HG03097 (cell line): ENCODE data around the gene CPNE7.

Experiments
- ATAC-seq: cut with Tn5 transposase; IDR thresholded peaks from one replicate; pipeline ENCODE4 v1.9.1; 2021; ENCODE audit not compliant: unreplicated experiment, low FRiP score

Gene CPNE7

DNA sequence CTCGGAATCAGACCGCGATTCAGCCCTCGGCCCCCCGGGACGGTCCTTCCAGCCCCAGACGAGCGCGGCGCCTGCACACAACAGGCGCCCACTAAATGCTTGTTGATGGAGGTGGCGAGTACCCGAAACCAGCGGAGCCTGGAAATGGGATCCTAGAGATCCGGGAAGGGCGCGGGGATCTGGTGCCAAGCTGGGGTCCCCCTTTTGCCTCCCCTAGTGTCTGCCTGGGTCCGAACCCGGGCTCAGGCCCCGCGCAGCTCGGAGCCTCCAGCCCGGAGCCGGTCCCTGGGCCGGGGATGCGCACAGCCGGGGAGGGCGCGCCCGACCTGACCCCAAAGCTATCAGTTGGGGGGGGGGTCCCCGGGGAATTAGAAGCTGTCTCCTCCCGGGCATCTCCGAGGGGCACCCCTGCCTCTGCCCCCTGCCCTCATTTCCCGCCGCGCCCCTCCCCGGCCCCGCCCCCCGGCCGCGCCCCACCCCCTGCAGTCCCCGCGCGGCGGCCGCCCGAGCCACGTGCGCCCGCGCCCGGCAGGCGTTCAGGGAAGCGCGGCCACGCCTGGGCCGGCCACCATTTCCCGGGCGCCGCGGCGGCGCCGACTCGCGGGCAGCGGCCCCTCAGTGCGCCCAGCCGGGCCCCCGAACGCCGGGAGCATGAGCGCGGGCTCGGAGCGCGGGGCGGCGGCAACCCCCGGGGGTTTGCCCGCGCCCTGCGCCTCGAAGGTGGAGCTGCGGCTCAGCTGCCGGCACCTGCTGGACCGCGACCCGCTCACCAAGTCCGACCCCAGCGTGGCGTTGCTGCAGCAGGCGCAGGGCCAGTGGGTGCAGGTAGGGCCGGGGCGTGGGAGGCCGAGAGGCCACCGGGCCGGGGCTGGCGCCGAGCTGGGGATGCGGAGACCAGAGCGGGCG, at the start of gene CPNE7:
TSS of gene CPNE7 (plus strand) at position 512 of the 906 bp plus-strand sequence. CDS start at position 652, 140 bp downstream.
- no peak for ATAC-seq

DNA sequence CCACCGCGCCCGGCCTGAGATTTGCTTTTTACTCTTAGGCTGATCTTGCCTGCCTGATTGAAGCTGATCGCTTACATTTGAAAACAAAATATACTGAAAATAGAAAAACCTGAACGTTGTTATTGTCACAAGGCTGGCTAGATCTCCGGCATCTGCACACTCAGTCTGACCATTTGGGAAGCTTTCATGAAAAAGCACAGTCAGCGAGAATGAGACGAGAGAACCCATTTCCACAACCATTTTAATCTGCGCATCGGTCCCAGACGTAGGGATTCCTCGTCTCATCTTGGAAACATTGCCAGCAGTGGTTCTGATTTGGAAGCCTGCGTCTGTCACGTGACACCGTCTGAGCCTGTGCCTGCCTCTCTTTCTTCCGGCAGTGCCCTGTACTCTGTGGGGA, 46.5 kb upstream of the CPNE7 start:
- ATAC-seq: no peak

DNA sequence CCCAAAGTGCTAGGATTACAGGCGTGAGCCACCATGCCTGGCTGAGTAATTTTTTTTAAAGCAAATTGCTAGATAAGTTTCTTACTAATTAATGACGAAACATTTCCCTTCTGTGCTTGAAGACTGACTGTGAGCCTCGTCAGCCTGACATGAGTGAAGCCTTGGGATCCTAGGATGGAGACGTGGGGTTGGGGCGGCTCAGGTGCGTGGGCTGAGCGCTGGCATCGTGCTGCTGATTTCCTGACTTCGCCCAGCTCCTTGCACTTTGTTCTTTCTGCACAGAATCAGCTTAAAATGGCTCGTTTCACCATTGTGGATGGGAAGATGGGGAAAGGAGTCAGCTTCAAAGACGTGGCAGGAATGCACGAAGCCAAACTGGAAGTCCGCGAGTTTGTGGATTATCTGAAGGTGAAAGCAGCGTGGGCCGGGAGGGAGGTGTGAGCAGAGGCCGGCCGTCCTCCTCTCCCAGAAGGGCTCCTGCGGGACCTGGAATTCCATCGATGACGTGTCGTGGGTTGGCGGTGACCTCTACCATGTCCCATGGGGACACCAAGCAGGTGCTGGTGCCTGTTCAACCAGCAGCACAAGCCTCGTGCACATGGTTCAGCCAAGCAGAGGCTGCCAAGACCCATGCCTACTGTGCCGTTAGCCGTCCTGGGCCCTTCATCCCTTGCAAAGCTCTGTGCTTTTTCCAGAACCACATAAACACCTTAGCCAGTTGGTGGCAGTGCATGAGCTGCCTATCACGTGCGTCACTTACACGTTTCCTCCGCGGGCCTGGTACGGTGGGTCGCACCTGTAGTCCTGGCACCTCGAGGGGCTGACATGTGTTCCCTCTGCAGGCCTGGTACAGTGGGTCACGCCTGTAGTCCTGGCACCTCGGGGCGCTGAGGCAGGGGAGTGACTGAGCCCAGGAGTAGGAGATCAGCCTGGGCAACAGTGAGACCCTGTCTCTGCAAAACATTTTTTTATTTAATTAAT, 44.9 kb upstream of the CPNE7 start:
- ATAC-seq: no peak

DNA sequence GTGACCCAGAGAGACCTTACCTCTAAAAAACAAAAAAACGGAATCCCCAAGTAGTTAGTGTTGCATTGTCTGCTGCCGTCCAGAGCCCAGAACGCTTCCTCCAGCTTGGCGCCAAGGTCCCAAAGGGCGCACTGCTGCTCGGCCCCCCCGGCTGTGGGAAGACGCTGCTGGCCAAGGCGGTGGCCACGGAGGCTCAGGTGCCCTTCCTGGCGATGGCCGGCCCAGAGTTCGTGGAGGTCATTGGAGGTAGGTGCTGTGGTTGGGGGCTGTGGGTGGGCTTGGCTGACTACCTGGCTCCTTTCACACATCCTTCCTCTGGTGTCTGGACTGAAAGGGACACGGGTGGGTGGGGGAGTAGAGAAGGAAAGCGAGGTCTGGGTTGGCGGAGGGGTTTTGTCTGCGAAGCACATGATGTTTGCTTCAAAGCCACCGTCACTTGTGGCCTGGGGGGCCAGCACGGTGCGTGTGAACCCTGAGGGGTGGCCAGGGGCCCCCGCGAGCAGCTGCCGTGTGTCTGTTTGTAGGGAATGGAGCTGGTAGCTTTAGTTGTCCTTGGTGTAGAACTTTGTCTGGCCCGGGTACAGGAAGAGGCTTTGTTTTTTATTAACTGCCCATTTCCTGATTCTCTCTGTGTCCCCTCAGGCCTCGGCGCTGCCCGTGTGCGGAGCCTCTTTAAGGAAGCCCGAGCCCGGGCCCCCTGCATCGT, 43.6 kb upstream of the CPNE7 start:
- no peak for ATAC-seq

DNA sequence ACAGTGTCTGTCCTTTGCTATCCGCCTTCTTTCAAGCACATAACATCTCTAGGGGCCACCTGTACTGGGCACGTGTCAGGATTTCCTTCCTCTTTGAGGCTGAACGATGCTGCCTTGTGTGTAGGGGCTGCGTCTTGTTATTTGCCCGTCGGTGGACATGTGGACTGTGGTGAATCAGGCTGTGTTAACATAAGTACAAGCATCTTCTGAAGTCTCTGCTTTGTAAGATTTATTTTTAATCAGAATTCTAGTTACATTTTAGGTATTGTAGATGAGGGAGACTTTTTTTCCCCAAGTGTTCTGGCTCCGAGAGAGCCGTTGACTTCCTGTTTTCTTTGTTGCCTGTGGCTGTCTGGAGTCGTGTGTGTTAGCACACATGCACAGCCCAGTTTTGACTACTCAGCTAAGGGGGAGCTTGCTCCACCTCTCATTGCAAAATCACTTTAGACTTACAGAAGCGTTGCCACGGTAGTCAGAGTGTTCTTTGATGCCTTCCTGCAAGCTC, 41.3 kb upstream of the CPNE7 start:
- no peak for ATAC-seq

DNA sequence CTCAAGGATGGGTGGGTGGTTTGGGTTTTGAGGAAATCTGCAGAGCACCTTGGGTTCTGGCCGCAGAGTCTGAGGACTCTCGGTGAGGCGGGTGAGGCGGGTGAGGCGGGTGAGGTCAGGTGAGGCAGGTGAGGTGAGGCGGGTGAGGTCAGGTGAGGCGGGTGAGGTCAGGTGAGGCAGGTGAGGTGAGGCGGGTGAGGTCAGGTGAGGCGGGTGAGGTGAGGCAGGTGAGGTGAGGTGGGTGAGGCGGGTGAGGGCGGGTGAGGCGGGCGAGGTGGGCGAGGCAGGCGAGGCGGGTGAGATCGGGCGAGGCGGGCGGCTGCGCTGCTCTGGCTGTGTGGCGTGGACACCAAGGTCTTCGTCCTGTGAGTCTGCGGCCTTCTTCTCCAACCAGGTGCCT, 39.2 kb upstream of the CPNE7 start:
- no peak for ATAC-seq

DNA sequence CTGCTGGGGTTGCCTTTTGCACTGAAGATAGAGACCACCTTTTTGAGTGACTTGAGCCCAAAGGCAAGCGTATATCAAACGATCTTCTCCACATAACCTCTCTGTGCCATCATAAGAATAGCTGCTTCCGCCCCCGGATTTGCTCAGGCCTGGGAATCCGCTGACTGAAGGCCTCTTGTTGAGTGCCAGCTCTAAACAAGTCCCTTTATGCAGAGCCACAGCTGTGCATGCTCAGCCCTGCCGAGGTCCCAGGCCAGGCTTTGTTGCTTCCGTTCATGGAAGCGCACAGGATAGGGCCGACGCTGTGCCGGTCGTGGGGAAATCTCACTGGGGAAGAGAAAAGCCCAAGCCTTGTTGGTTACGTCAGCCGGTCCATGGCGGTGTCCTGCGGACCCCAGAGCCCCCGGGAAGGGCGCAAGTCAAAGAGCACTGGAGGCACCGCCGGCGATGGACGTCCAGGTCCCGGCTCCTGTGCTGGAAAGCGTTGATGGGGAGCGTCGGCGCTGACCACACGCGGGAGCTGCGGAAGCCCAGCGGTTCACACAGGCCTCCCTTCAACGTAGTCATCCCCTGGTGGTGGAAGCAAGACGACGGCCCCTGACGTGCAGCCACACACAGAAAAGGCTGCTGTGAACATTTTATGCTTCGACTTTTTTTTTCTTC, 38.5 kb upstream of the CPNE7 start:
- no peak for ATAC-seq

DNA sequence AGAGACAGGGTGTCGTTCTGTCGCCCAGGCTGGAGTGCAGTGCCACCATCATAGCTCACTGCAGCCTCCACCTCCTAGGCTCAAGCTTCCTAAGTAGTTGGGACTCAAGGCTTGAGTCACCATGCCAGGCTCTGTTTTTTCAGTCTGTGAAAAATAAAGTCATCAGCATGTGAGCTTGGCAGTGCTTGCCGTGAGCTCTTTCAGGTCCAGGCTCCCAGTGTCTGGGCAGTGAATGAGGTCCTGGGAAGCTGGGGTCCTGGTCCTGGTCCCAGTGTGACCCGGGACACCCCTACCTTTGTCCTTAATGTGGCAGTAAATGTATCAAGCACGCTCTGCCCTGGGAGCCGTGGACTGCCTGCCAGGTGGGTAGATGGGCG, 38.0 kb upstream of the CPNE7 start:
- ATAC-seq: no peak

DNA sequence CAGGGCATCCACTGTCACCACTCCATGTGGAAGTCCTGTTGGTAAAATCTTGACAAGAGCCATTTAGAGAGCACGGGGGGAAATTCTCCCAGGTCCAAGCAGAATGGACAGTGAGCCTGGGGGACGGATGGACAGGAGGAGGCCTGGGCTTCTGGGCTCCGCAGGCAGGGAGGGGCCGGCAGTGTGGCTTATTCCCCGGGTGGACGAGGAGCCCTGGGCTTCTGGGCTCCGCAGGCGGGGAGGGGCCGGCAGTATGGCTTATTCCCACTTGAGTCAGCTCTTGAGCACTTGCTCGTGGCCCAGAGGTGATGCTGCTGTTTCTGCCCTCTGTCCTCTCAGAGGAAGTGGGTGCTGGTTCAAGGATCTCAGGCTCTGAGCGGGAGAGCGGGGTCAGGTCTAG, 37.3 kb upstream of the CPNE7 start:
- no peak for ATAC-seq

DNA sequence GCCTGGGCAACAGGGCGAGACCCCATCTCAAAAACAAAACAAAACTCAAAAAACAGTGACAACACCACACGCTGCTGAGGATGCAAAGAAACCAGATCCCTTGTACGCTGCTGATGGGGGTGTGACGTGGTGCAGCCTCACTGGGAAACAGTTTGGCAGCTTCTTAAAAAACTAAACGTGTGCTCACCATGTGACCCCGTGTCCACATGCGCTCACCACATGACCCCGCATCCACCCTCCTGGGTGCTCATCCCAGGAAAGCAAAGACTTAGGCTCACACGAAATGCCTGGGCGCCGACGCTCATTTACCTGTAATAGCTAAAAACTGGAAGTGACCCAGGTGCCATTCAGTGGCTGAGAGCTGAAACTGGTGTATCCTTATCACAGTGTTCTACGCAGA, 35.0 kb upstream of the CPNE7 start:
- no peak for ATAC-seq

DNA sequence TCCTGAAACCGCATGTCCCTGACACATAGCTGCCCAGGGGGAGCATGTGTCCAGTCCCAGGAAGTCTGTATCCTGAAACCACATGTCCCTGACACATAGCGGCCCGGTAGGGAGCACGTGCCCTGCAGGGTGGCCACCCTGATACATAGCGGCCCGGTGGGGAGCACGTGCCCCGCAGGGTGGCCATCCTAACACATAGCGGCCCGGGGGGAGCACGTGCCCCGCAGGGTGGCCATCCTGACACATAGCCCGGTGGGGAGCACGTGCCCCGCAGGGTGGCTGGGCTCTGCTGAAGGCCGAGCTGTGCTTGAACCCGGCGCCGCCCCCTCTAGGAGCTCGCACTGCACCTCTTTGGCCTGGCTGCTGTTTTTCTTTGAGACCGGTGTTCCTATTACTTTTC, 33.8 kb upstream of the CPNE7 start:
- no peak for ATAC-seq

DNA sequence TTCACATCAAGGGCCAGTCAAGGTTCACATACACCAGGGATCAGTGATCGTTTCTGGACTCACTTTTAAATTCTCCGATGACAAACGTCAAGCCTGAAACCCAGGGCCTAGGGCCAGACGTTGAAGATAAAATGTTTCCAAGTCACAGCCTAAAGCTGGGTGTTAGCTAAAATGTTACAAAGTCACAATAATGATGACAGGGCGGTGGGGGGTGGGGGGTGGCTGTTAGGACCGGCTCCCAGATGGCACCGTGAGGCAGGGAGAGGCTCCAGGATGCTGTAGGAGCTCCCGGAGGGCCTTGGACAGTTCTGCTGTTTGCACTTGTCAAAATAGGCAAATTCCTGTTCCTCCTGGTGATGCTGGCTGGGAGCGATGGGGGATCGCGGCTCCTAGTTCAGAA, 31.4 kb upstream of the CPNE7 start:
- no peak for ATAC-seq

DNA sequence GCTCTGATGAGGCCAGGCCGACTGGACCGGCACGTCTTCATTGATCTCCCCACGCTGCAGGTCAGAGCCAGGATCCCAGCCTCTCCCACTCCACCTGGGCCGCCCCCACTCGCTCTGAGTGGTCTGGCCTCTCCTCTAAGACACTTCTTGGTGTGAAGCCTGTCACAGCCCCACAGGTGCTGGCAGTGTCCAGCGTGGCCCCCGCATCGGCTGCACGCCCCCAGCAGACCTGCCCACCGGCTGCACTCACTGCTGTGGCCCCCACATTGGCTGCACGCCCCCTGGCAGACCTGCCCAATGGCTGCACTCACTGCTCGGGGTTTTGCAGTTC, 30.9 kb upstream of the CPNE7 start:
- no peak for ATAC-seq

DNA sequence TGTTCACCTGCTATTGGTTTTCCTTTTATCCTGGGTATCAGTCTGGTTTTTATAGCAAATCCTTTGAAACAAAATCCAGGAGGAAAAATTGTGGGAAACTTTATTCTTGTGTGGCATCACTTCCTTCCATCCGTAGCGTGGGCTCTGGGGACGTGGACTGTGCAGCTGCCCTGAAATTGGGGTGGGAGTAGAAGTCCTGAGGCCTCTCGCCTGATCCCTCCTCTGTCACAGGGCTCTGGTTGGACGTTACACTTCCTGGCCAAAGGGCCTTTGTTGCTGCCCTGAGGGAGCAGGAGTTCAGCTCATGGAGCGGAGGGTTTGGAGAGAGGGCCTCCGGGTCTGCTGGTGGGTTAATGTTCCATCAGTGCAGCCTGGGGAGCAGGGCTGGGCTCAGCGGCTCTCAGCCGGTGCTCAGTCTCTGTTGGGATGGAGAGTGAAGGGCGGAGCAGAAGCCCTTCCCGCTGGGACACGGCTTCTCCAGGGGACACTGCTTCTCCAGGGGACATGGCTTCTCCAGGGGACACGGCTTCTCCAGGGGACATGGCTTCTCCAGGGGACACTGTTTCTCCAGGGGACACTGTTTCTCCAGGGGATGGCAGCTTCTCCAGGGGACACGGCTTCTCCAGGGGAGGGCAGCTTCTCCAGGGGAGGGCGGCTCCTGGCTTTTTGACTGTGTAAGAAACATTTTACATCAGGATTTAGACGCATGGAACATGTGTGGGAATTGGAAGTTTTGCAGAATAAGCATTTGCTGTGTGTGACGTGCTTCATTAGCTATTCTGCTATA, 30.3 kb upstream of the CPNE7 start:
- ATAC-seq: no peak

DNA sequence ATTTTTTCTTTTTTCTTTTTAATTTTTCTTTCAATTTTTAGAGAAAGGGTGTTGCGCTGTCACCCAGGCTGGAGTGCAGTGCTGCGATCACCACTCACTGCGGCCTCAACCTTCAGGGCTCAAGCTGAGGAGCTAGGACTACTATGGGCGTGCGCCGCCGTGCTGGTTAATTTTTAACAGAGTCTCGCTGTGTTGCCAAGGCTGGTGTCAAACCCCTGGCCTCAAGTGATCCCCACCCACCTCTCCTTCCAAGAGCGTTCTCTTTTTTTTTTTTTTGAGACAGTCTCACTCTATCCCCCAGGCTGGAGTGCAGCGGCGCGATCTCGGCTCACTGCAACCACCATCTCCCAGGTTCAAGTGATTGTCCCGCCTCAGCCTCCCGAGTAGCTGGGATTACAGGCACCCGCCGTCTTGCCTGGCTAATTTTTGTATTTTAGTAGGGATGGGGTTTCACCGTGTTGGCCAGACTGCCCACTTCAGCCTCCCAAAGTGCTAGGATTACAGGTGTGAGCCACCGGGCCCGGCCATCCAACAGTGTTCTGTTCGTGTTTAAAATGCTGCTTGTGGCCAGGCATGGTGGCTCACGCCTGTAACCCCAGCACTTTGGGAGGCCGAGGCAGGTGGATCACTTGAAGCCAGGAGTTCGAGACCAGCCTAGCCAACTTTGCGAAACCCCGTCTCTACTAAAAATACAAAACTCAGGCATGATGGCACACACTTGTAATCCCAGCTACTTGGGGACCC, 29.6 kb upstream of the CPNE7 start:
- ATAC-seq: no peak

DNA sequence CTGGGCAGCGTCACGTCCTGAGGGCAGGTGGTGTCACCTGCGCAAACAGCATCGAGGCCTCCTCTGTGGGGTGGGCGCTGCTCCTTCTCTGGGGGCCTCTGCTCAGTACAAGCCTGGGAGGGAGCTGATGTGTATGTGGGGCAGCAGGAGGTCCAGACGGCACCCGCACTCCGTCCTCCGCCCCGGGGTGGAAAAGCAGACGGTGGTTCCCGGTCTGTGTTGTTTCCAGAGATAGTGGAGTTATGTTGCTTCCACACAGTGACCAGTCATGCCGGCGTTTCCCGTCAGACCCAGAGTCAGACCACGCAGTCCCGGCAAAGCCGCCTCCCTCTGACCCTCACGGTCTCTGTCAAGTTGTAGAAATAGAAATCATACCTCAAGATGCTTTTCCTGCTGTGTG, 28.8 kb upstream of the CPNE7 start:
- ATAC-seq: no peak

DNA sequence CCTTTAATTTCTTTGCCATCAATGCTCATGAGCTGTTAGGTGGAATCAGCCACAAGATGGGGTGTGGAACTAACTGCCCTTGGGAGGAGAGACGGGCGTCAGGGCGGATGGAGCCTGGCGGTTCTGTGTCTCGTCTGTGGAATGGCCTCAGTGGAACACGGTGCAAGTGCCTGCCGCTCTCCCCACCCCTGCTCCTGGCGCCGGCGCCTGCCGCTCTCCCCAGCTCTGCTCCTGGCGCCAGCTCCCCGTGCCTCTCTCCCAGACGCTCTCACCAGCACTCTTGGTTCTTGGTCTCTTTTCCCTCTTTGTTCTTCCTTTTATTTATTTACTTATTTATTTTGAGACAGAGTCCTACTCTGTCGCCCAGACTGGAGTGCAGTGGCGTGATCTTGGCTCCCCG, 28.3 kb upstream of the CPNE7 start:
- ATAC-seq: no peak

DNA sequence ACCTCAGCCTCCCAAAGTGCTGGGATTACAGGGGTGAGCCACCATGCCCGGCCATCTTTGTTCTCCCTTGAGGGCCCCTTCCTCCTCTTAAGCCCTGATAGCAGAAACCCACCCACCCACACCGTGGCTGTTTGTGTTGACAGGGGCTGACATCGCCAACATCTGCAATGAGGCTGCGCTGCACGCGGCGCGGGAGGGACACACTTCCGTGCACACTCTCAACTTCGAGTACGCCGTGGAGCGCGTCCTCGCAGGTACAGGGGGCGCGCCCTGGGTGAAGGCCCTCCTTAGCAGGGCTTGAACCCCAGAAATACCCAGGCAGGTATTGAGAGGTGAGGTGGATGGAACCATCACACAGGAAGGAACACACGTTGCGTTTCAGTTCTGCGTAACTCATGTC, 27.7 kb upstream of the CPNE7 start:
- ATAC-seq: no peak
